GM19043 (cell line): ENCODE results near the gene FGFR3.

Experiments used
- ATAC-seq: cut with Tn5 transposase; IDR thresholded peaks from one replicate; pipeline ENCODE4 v1.9.1; 2021; ENCODE audit warnings: low read depth; ENCODE audit not compliant: unreplicated experiment

Gene FGFR3

DNA sequence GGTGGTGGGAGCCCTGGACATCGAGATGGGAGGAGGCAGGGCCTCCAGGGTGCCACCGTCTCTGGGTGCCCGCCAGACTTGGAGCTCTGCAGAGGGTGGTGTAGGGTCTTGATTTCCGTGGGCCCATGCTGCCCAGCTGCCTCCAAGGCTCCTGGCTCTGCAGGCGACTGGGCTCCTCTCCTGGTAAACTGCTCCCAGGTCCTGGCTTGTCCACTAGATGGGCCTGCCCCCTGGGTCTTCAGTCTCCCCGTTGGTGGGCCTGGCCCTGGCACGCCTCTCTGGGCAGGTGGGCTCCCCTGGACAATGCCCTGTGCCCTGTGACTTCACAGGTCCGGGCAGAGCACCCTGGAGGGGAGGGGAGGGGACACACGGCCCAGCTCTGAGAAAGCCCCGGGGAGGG is 7.7 kb downstream of the FGFR3 start:
- no peak for ATAC-seq

DNA sequence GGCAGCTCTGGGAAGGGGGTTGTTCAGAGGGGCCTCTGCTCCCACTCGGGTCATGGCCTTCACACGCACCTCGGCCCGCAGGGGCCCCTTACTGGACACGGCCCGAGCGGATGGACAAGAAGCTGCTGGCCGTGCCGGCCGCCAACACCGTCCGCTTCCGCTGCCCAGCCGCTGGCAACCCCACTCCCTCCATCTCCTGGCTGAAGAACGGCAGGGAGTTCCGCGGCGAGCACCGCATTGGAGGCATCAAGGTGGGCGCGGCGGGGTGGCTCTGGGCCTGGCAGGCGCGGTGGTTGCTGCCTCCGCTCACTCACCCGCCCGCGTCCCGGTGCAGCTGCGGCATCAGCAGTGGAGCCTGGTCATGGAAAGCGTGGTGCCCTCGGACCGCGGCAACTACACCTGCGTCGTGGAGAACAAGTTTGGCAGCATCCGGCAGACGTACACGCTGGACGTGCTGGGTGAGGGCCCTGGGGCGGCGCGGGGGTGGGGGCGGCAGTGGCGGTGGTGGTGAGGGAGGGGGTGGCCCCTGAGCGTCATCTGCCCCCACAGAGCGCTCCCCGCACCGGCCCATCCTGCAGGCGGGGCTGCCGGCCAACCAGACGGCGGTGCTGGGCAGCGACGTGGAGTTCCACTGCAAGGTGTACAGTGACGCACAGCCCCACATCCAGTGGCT is 8.3 kb downstream of the FGFR3 start:
- no peak for ATAC-seq

DNA sequence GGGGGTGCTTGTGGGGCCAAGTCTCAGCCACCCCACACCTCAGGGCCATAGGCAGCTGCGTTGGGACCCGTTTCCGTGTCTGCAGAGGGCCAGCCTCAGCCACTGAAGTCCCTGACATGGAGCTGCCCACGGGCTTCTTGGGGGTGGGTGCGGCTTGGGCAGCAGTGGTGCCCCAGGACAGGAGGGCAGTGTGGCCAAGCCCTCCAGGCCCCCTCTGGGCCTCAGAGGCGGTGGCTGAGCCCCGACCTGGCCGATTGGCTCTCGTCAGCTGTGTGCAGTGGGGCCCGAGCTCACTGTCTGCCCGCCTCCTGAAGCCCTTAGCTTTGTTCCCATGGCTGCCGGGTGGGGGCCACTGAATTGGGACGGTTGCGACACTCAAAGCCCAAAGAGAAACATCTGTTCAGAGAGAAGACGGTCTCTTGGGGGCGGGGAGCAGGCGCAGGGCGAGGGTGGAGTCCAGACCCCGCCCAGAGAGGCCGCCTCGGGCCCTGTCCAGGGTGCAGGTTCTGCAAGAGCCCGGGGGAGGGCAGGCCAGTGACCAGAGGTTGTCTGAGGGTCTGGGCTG is 9.1 kb downstream of the FGFR3 start:
- ATAC-seq: no peak

DNA sequence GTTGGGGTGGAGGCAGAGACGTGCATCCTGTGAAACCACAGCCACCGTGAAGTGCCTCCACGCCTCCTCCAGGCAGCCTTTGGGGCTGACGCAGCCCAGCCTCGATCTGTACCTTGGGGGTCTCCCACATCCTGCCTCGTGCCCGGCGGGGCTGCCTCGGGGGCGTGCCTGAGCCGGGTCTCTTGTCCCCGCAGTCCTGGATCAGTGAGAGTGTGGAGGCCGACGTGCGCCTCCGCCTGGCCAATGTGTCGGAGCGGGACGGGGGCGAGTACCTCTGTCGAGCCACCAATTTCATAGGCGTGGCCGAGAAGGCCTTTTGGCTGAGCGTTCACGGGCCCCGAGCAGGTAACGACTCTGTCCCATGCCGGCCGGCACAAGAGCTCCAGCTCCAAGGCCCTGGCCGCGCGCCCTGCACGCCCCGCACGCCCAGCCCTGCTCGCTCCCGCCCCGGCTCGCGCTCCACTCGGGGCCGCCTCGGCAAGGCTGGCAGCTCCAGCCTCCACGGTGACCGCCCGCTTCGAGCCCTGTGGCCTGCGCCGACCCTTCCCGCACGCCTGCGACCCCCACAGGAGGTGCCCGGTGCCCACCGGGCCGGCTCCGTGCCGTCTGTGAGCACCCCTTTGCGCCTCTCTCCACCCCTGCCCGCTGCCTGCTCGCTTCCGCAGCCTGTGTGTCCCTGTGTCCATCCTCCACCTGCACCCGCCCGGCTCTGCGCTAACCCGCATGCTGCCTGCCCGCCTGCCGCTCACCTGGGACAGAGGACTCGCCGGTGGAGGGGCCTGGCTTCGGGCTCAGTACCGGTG is 9.8 kb downstream of the FGFR3 start:
- no peak for ATAC-seq

DNA sequence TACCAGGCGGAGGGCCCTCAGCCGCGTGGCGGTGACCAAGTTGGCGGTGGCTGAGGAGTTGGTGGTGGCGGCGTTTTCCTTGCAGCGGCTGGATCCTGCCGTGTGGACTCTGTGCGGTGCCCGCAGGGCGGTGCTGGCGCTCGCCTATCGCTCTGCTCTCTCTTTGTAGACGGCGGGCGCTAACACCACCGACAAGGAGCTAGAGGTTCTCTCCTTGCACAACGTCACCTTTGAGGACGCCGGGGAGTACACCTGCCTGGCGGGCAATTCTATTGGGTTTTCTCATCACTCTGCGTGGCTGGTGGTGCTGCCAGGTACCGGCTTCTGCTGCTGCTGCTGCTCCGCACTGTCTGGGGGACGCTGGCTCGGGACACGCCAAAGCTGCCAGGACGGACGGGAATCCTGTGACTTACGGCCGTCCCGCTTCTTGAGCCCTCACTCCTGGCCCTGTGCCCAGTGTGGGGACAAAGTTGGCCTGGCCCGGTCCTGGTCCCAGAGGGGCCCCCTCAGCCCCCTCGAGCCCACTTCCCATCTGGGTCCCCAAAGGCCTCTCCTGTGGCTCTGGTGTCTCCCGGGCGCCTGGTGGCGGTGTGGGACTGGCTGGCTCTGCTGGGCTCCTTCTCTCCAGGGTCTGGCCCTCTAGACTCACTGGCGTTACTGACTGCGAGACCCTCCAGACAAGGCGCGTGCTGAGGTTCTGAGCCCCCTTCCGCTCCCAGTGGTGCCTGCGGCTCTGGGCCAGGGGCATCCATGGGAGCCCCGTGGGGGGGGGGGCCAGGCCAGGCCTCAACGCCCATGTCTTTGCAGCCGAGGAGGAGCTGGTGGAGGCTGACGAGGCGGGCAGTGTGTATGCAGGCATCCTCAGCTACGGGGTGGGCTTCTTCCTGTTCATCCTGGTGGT is 10.7 kb downstream of the FGFR3 start:
- ATAC-seq: no peak

DNA sequence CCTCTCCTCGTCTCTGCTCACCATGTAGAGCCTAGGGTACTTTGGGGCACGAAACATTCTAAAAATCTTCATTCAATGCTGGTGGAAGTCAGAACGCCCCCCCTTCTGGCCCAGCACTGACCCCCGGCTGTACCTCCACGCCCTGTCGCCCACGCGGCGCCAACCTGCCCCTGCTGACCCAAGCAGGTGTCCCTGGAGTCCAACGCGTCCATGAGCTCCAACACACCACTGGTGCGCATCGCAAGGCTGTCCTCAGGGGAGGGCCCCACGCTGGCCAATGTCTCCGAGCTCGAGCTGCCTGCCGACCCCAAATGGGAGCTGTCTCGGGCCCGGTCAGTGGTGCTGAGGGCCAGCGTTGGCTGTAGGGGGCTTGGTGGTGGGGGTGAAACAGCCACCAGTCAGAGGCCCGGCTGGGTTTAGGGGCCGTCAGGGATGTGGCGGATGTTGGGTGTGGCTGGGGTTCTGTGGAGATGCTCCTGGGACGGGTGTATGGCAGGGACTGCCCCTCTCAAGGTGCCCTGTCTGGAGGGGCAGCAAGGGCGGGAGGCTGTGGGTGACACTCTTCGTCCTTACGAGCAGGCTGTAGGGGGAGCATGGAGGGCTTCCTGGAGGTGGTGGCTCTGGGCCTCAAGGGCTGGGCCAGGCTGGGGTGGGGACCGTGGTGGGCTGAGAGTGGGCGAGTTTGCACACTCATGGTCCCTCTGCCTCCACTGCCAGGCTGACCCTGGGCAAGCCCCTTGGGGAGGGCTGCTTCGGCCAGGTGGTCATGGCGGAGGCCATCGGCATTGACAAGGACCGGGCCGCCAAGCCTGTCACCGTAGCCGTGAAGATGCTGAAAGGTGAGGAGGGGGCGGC is 11.8 kb downstream of the FGFR3 start:
- no peak for ATAC-seq

DNA sequence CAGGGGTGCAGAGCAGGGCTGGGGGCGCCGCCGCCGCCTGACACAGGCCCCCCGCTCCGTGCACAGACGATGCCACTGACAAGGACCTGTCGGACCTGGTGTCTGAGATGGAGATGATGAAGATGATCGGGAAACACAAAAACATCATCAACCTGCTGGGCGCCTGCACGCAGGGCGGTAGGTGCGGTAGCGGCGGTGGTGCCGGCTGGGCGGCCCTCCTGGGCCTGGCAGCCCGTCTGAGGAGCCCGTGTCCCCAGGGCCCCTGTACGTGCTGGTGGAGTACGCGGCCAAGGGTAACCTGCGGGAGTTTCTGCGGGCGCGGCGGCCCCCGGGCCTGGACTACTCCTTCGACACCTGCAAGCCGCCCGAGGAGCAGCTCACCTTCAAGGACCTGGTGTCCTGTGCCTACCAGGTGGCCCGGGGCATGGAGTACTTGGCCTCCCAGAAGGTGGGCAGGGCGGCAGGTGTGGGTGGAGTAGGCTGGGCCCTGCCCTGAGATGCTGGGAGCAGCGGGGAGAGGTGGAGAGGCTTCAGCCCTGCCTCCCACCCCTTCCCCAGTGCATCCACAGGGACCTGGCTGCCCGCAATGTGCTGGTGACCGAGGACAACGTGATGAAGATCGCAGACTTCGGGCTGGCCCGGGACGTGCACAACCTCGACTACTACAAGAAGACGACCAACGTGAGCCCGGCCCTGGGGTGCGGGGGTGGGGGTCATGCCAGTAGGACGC is 12.6 kb downstream of the FGFR3 start:
- no peak for ATAC-seq

DNA sequence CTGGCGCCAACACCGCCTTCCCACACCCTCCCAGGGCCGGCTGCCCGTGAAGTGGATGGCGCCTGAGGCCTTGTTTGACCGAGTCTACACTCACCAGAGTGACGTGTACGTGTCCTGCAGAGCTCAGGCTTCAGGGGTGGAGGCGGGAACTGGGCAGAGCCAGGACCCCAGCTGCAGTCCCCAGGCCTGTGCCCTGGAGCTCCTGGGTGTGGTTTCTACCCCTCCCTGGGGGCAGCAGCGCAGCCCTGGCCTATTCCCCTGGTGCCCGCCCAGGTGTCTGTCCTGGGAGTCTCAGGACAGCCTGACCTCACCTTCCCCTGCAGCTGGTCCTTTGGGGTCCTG is 13.1 kb downstream of the FGFR3 start:
- ATAC-seq: no peak

DNA sequence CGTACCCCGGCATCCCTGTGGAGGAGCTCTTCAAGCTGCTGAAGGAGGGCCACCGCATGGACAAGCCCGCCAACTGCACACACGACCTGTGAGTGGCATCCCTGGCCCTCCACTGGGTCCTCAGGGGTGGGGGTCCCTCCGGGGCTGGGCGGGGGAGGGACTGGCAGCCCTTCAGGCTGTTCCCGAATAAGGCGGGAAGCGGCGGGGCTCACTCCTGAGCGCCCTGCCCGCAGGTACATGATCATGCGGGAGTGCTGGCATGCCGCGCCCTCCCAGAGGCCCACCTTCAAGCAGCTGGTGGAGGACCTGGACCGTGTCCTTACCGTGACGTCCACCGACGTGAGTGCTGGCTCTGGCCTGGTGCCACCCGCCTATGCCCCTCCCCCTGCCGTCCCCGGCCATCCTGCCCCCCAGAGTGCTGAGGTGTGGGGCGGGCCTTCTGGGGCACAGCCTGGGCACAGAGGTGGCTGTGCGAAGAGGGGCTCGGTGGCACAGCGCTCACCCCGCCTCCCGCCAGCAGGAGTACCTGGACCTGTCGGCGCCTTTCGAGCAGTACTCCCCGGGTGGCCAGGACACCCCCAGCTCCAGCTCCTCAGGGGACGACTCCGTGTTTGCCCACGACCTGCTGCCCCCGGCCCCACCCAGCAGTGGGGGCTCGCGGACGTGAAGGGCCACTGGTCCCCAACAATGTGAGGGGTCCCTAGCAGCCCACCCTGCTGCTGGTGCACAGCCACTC is 13.7 kb downstream of the FGFR3 start:
- no peak for ATAC-seq

DNA sequence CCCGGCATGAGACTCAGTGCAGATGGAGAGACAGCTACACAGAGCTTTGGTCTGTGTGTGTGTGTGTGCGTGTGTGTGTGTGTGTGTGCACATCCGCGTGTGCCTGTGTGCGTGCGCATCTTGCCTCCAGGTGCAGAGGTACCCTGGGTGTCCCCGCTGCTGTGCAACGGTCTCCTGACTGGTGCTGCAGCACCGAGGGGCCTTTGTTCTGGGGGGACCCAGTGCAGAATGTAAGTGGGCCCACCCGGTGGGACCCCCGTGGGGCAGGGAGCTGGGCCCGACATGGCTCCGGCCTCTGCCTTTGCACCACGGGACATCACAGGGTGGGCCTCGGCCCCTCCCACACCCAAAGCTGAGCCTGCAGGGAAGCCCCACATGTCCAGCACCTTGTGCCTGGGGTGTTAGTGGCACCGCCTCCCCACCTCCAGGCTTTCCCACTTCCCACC is 14.3 kb downstream of the FGFR3 start:
- no peak for ATAC-seq

DNA sequence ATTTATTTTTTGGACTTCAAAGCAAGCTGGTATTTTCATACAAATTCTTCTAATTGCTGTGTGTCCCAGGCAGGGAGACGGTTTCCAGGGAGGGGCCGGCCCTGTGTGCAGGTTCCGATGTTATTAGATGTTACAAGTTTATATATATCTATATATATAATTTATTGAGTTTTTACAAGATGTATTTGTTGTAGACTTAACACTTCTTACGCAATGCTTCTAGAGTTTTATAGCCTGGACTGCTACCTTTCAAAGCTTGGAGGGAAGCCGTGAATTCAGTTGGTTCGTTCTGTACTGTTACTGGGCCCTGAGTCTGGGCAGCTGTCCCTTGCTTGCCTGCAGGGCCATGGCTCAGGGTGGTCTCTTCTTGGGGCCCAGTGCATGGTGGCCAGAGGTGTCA is 15.3 kb downstream of the FGFR3 start:
- ATAC-seq: no peak

DNA sequence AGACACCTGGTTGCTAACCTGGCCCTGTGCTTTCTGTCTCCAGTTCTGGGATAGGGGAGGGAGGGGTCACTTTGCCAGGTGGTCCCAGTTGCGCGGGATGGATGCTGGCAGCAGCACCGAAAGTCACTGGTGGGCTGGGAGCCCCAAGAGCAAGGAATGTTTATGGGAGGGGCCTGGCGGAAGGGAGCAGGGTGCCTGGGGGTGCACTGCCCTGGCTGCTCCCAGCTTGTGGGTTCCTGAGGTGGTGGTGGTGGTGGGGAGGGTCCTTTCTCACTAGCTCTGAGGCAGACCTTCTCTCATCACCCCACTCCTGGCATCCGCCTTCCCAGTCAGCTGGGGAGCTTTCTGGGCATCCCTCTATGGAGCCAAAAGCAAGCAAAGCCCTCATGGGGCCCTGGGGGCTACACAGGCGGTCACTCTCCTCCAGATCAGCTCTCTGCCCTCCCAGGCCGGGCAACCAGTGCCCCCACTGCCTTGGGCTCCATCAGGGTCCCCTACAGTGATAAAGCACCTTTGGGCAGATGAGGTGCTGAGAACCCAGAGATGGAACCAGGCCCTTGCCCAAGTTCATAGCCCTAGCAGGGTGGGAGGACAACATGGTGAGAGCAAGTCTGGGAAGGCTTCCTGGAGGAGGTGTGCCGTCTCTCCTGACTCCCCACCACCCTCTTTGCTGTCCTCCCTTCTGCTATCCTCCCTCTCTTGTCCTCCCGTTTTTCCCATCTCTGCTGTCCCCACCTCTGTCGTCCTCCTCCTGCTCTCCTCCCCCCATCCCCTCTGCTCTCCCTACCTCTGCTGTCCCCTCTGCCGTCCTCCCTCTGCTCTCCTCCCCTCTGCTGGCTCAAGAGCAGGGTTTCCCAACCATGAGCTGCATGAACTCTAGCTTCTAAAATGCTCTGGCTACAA is 16.0 kb downstream of the FGFR3 start:
- ATAC-seq: no peak

DNA sequence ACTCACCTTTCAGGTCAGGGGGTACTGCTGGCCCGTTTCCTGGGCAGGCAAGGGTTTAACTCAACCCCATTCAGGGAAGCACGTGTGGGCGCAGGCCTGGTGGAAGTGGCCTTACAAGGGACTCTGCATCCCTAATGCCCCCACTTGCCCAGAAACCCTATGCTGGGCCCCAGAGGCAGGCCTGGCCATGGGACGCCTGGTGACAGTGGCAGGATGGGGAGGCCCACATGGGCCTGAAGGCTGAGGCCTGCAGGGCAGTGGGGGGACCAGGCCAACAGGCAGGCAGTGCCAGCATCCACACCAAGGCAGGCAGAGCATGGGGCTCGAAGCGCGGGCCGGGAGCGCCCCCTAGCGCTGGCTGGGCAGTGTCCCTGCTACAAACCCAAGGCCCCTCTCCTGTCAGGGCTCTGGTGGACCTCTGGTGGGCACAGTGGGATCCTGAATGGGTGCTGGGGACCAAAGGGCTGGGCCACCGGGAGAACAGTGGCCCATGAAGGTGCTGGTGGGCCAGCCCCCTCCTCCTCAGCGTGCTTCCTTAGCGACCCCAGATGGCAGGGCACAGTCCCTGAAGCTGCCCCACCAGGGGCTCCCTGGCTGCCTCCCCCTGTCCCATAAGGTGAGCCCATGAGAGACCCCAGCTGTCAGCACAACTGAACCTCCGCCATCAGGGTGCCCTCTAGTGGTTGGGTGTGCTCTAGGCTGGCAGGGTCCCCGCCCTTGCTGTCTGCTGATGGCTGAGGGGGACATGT is 16.8 kb downstream of the FGFR3 start:
- ATAC-seq: peak; percentile 59

DNA sequence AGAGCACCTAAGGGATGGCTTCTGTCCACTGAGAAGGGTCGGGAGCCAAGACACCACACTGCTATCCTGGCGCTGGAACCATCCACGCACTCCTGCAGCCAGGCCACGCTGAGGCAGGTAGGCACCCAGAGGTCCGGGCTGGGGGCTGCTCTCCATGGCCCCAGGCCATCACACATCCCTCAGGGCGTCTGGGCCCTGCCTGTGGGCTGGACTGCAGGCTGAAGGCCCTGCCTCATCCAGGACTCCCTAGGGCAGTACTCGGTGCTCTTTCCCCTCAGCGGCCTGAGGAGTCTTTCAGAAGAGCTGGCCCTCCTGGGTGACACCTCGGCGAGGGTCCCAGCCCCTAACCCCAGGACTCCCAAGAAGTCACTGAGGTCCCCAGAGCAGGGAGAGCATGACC is 17.7 kb downstream of the FGFR3 start:
- no peak for ATAC-seq

DNA sequence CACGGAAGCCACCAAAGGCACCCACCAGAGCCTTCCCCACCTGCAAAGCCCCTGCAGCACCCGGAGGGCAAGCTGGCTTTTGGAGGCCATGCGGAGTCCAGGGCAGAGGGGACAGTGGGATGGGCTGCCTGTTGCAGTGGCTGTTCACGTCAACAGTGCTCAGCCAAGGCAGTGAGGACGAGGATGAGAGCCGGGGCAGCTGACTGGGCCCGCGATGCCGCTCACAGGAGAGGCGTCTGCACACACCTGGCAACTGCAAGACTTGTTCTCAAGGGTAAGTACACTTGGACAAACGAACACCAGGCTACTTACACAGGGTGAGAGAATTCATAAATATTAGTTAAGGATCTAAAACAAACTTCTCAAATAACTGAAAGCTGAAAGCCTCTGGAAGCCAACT is 19.6 kb downstream of the FGFR3 start:
- ATAC-seq: no peak

DNA sequence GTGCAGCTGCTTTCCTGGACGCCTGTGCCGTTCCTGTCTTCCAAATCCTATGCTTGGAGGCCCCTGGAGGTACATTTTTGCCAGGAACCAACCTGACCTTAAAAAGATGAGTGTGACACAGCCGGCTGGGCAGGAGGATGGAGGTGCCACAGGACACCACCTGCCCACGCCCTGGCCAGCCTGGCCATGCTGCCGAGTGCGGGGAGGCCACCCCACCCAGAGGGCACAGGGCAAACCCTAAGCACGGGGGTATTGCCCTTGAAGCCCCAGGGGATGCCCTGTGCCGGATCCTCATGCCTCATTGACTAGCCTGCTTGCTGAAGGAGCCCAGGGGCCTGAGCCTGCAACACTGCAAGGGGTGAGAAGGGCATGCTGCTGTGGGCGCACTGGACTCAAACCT is 20.1 kb downstream of the FGFR3 start:
- no peak for ATAC-seq

DNA sequence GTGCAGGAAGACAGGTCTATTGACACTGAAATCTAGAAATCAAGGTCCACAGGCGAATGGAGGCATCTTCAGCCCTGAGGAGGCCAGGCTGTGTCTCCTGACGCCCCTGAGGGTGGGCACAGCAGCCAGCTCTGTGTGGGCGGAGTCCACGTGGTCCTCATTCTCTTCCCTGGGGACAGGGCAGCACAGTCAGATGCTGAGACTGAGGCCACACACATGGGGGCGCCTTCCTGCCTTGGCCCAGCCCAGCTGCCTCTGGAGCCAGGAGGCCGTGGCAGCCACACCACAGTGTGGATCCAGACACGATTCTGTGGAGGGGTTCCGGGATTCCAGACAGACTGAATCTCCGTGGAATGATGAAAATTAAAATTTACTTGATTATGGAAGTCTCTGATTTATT is 20.8 kb downstream of the FGFR3 start:
- no peak for ATAC-seq
